K562 (cell line): ENCODE data around the gene TLX2. TPM values are rescaled to one million over a fixed set of nuclear protein-coding genes. Genes with fewer than 3 reads are reported as not detected.

Experiments used
- BHLHE40 ChIP-seq: IDR thresholded peaks from 2 replicates; pipeline ENCODE4 v1.6.1; 2011; ENCODE audit warnings: low read length, improper control_type of control experiment
- MAFK ChIP-seq: IDR thresholded peaks from 2 replicates; pipeline ENCODE4 v1.6.1; 2011; ENCODE audit warnings: low read length, improper control_type of control experiment
- MGA ChIP-seq: fragments of 450-650 bp; IDR thresholded peaks from 2 replicates; pipeline ENCODE4 v1.6.1; 2016; ENCODE audit warnings: mild to moderate bottlenecking, moderate library complexity
- NFIX ChIP-seq: fragments of 250-450 bp; sonication (Bioruptor Pico); IDR thresholded peaks from 2 replicates; pipeline ENCODE4 v1.4.0; 2020; ENCODE audit warnings: low read depth, mild to moderate bottlenecking, moderate library complexity
- NFXL1 ChIP-seq: fragments of 450-650 bp; formaldehyde crosslinking; IDR thresholded peaks from 2 replicates; pipeline ENCODE4 v1.4.0; 2021; ENCODE audit warnings: mild to moderate bottlenecking
- RFX5 ChIP-seq: IDR thresholded peaks from 2 replicates; pipeline ENCODE4 v1.6.1; 2011; ENCODE audit warnings: low read depth, mild to moderate bottlenecking, improper control_type of control experiment, low read length
- SIRT6 ChIP-seq: IDR thresholded peaks from one replicate; pipeline ENCODE4 v1.6.1; 2012; ENCODE audit warnings: low read depth, mild to moderate bottlenecking, control low read depth, inconsistent platforms, low read length, moderate library complexity
- SMAD3 ChIP-seq: fragments of 450-650 bp; formaldehyde crosslinking; conservative IDR thresholded peaks from 2 replicates; pipeline ENCODE4 v1.4.0; 2020; ENCODE audit warnings: mild to moderate bottlenecking
- SNRNP70 ChIP-seq: fragments of 200-400 bp; formaldehyde crosslinking; optimal IDR thresholded peaks from 2 replicates; pipeline ENCODE3; 2017; ENCODE audit warnings: low read depth, low read length
- TRIM28 ChIP-seq: fragments of 450-650 bp; IDR thresholded peaks from 2 replicates; pipeline ENCODE4 v1.6.1; 2017
- TSC22D4 ChIP-seq: fragments of 450-650 bp; IDR thresholded peaks from 2 replicates; pipeline ENCODE4 v1.6.1; 2016; ENCODE audit warnings: missing genetic modification characterization, missing biosample characterization, control low read depth
- ZNF124 ChIP-seq: sonication (generic); formaldehyde crosslinking; IDR thresholded peaks from 2 replicates; pipeline ENCODE4 v1.8.1; 2022; ENCODE audit warnings: missing genetic modification reagents
- ZNF280B ChIP-seq: fragments of 250-450 bp; sonication (Bioruptor Pico); IDR thresholded peaks from 2 replicates; pipeline ENCODE4 v1.5.1; 2021; ENCODE audit warnings: mild to moderate bottlenecking
- ZNF395 ChIP-seq: fragments of 200-800 bp; sonication (Bioruptor generic); IDR thresholded peaks from 2 replicates; pipeline ENCODE4 v1.6.1; 2017; ENCODE audit warnings: missing genetic modification characterization, missing compliant biosample characterization
- polyA plus RNA-seq, 8 experiments: library from polyadenylated mRNA; depleted of rRNA in 4 of 8; stranded (reverse) in 5 of 8; unstranded in 3 of 8; fragments of >200 nt; fragmentation: Nextera tagmentation in 2 of 8; fragmentation: Illumina TruSeq in 1 of 8; extraction: Ambion mirVana in 2 of 8; extraction: Trizol in 1 of 8; gene quantifications; 2 replicates each; pipeline versions ENCODE4 v1.2.1 to v1.2.3, GENCODE V29; 2011 to 2014; ENCODE audit warnings: inconsistent platforms in 1 of 8, missing spikeins in 1 of 8
- total RNA-seq, 7 experiments: library from RNA; depleted of rRNA in 6 of 7; stranded (reverse); fragments of >200 nt in 6 of 7; fragmentation: Illumina TruSeq in 2 of 7; extraction: Trizol in 2 of 7; gene quantifications; 2 replicates each; pipeline versions ENCODE4 v1.2.1 to v1.2.3, GENCODE V29; 2011 to 2021; ENCODE audit warnings: low replicate concordance in 1 of 7

Gene TLX2
- total and polyA plus RNA-seq, 9 of the 15 experiments (the other 6 are each of a cell fraction or from before 2014, with no cell fraction given) = not detected

GRCh38 chr2:74554820-74555531, 40.7 kb downstream of the TLX2 start (continued):
- TF ChIP-seq BHLHE40 = 0 out of 2 replicates have a peak, but pooled peaks have one; percentile 13
- TF ChIP-seq ZNF395 (CRISPR knock-in tag) = no peak
- TF ChIP-seq RFX5 = no peak
- no peak for TF ChIP-seq TSC22D4 (tag)
- TF ChIP-seq ZNF124 (CRISPR knock-in tag) = no peak
- no peak for TF ChIP-seq NFIX (CRISPR knock-in tag)
- TF ChIP-seq SMAD3 = no peak
- TF ChIP-seq ZNF280B (CRISPR knock-in tag) = no peak
- no peak for TF ChIP-seq MAFK
- no peak for TF ChIP-seq TRIM28
- no peak for TF ChIP-seq SIRT6
- TF ChIP-seq NFXL1 (CRISPR knock-in tag) = no peak
- TF ChIP-seq MGA = peak; percentile 55
- TF ChIP-seq SNRNP70 = no peak
